SK-N-SH treated with all-trans-retinoic acid at 6 μM for 48 hours (cell line): ENCODE measurements around the gene TMEM89.

Source experiments
- ATAC-seq: fragments of 200-7000 bp; cut with Tn5 transposase; 3 replicates; pipeline ENCODE4 v1.9.1; 2020; ENCODE audit warnings: mild to moderate bottlenecking, moderate library complexity
- BACH2 ChIP-seq: fragments of 250-450 bp; sonication (Bioruptor Pico); IDR thresholded peaks from 2 replicates; pipeline ENCODE4 v1.9.0; 2021; ENCODE audit warnings: mild to moderate bottlenecking, borderline replicate concordance
- CSDC2 ChIP-seq: fragments of 250-450 bp; sonication (Bioruptor Pico); IDR thresholded peaks from 2 replicates; pipeline ENCODE4 v1.5.0; 2020; ENCODE audit warnings: mild to moderate bottlenecking, moderate library complexity
- ESRRG ChIP-seq: fragments of 250-450 bp; sonication (Bioruptor Pico); IDR thresholded peaks from 2 replicates; pipeline ENCODE4 v1.6.1; 2021; ENCODE audit warnings: mild to moderate bottlenecking
- GLIS3 ChIP-seq: fragments of 250-450 bp; sonication (Bioruptor Pico); IDR thresholded peaks from 2 replicates; pipeline ENCODE4 v1.5.0; 2020; ENCODE audit warnings: mild to moderate bottlenecking, moderate library complexity
- OSR1 ChIP-seq: fragments of 250-450 bp; sonication (Bioruptor Pico); IDR thresholded peaks from 2 replicates; pipeline ENCODE4 v1.8.0; 2022; ENCODE audit warnings: moderate library complexity, mild to moderate bottlenecking, inconsistent platforms
- PATZ1 ChIP-seq: fragments of 250-450 bp; sonication (Bioruptor Pico); IDR thresholded peaks from 2 replicates; pipeline ENCODE4 v1.8.0; 2020; ENCODE audit warnings: mild to moderate bottlenecking, moderate library complexity, borderline replicate concordance
- POU6F1 ChIP-seq: fragments of 250-450 bp; sonication (Bioruptor Pico); IDR thresholded peaks from 2 replicates; pipeline ENCODE4 v1.8.0; 2021; ENCODE audit warnings: low read depth, mild to moderate bottlenecking, moderate library complexity, borderline replicate concordance
- PPARA ChIP-seq: fragments of 250-450 bp; sonication (Bioruptor Pico); IDR thresholded peaks from 2 replicates; pipeline ENCODE4 v1.5.0; 2020; ENCODE audit warnings: mild to moderate bottlenecking, borderline replicate concordance
- RARB ChIP-seq: fragments of 250-450 bp; sonication (Bioruptor Pico); IDR thresholded peaks from 2 replicates; pipeline ENCODE4 v1.8.0; 2021; ENCODE audit warnings: mild to moderate bottlenecking, moderate library complexity
- SNAI2 ChIP-seq: fragments of 250-450 bp; sonication (Bioruptor Pico); IDR thresholded peaks from 2 replicates; pipeline ENCODE4 v1.5.0; 2020; ENCODE audit warnings: mild to moderate bottlenecking, moderate library complexity
- ZC3H10 ChIP-seq: fragments of 250-450 bp; sonication (Bioruptor Pico); IDR thresholded peaks from 2 replicates; pipeline ENCODE4 v1.5.1; 2021; ENCODE audit warnings: mild to moderate bottlenecking, moderate library complexity
- ZFP3 ChIP-seq: fragments of 250-450 bp; sonication (Bioruptor Pico); IDR thresholded peaks from 2 replicates; pipeline ENCODE4 v1.5.0; 2020; ENCODE audit warnings: mild to moderate bottlenecking, moderate library complexity
- ZFP30 ChIP-seq: fragments of 450-650 bp; formaldehyde crosslinking; IDR thresholded peaks from 2 replicates; pipeline ENCODE4 v1.5.0; 2022; ENCODE audit warnings: mild to moderate bottlenecking, moderate library complexity
- ZNF565 ChIP-seq: fragments of 450-650 bp; formaldehyde crosslinking; conservative IDR thresholded peaks from 2 replicates; pipeline ENCODE4 v1.5.0; 2020; ENCODE audit warnings: low read depth, mild to moderate bottlenecking, moderate library complexity
- ZNF70 ChIP-seq: fragments of 450-650 bp; formaldehyde crosslinking; IDR thresholded peaks from 2 replicates; pipeline ENCODE4 v1.5.0; 2020; ENCODE audit warnings: mild to moderate bottlenecking, moderate library complexity
- ZNF8 ChIP-seq: fragments of 450-650 bp; formaldehyde crosslinking; IDR thresholded peaks from 2 replicates; pipeline ENCODE4 v1.5.0; 2020; ENCODE audit warnings: mild to moderate bottlenecking, moderate library complexity
- TF ChIP-seq, protein P1 (sequence below): fragments of 250-450 bp; sonication (Bioruptor Pico); IDR thresholded peaks from 2 replicates; pipeline ENCODE4 v1.5.1; 2021; ENCODE audit warnings: mild to moderate bottlenecking, moderate library complexity
- TF ChIP-seq, protein P2 (sequence below): fragments of 250-450 bp; sonication (Bioruptor Pico); IDR thresholded peaks from 2 replicates; pipeline ENCODE4 v1.5.1; 2020; ENCODE audit warnings: low read depth, mild to moderate bottlenecking, moderate library complexity

Gene TMEM89

DNA sequence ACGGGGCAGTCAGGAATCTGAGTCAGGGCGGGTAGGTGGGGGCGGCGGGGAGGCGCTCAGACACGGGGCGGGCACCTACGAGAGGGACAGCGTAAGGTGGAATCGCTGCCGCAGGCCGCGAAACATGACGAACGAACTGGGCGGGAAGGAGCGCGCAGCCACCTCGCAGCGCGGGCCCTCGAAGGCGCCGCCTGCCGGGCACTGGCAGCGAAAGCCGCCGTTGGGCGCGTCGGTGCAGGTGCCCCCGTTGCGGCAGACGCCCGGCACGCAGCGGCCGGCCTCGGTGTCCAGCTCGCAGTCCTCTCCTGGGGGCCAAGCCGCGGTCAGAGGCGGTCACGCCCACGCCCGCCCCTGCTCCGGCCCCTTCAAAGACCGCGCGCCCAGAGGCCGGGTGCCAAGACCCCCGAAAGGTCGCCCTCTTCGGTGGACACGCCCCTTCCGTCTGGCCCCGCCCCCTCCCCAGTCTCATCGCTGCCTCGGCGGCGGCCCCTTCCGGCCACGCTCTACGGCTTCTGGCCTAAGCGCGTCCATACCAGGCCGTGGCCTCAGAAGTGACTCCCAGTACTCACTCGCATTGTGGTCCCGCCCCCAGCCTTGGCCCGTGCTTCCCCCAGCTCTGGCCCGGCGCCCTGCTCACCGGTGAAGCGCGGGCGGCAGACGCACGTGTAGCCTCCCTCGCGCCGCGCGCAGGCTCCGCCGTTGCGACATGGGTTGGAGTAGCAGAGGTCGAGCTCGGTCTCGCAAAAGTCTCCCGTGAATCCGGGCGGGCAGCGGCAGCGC lies 34.7 kb upstream of the TMEM89 start (continued):
- TF ChIP-seq, protein P1, sequence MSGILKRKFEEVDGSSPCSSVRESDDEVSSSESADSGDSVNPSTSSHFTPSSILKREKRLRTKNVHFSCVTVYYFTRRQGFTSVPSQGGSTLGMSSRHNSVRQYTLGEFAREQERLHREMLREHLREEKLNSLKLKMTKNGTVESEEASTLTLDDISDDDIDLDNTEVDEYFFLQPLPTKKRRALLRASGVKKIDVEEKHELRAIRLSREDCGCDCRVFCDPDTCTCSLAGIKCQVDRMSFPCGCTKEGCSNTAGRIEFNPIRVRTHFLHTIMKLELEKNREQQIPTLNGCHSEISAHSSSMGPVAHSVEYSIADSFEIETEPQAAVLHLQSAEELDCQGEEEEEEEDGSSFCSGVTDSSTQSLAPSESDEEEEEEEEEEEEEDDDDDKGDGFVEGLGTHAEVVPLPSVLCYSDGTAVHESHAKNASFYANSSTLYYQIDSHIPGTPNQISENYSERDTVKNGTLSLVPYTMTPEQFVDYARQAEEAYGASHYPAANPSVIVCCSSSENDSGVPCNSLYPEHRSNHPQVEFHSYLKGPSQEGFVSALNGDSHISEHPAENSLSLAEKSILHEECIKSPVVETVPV (CRISPR knock-in tag): no peak
- TF ChIP-seq CSDC2 (CRISPR knock-in tag): no peak

- TF ChIP-seq, protein P2, sequence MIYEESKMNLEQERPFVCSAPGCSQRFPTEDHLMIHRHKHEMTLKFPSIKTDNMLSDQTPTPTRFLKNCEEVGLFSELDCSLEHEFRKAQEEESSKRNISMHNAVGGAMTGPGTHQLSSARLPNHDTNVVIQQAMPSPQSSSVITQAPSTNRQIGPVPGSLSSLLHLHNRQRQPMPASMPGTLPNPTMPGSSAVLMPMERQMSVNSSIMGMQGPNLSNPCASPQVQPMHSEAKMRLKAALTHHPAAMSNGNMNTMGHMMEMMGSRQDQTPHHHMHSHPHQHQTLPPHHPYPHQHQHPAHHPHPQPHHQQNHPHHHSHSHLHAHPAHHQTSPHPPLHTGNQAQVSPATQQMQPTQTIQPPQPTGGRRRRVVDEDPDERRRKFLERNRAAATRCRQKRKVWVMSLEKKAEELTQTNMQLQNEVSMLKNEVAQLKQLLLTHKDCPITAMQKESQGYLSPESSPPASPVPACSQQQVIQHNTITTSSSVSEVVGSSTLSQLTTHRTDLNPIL: no peak
- TF ChIP-seq ZFP3 (CRISPR knock-in tag): no peak
- no peak for TF ChIP-seq POU6F1 (CRISPR knock-in tag)
- no peak for TF ChIP-seq ESRRG (CRISPR knock-in tag)
- no peak for TF ChIP-seq PATZ1
- no peak for TF ChIP-seq RARB
- TF ChIP-seq SNAI2 (CRISPR knock-in tag): no peak
- no peak for TF ChIP-seq BACH2 (CRISPR knock-in tag)
- no peak for TF ChIP-seq ZNF8
- no peak for TF ChIP-seq ZC3H10 (CRISPR knock-in tag)
- TF ChIP-seq GLIS3 (CRISPR knock-in tag): no peak
- ATAC-seq: no peak
Measured at GRCh38 chr3:48655606-48656005, 34.0 kb upstream of the TMEM89 start.

GRCh38 chr3:48655063-48655462 lies 33.5 kb upstream of the TMEM89 start:
- no peak for ATAC-seq
- TF ChIP-seq ZC3H10 (CRISPR knock-in tag): no peak
- TF ChIP-seq ZNF565 (CRISPR knock-in tag): no peak
- TF ChIP-seq OSR1: no peak
- no peak for TF ChIP-seq PPARA (CRISPR knock-in tag)
- no peak for TF ChIP-seq ZNF8
- TF ChIP-seq ZNF70 (CRISPR knock-in tag): no peak
- no peak for TF ChIP-seq CSDC2 (CRISPR knock-in tag)
- TF ChIP-seq PATZ1: no peak
- TF ChIP-seq ZFP30: no peak
- TF ChIP-seq BACH2 (CRISPR knock-in tag): no peak
- TF ChIP-seq, protein P2: no peak
- no peak for TF ChIP-seq ZFP3 (CRISPR knock-in tag)
- no peak for TF ChIP-seq GLIS3 (CRISPR knock-in tag)
